GM10847 (cell line): Measurements from ENCODE around the gene EXOC6B.

Experiments
- POLR2A ChIP-seq: IDR thresholded peaks from 2 replicates; pipeline ENCODE4 v1.6.1; 2011; ENCODE audit not compliant: insufficient read length; ENCODE audit errors: extremely low read depth

Gene EXOC6B

DNA sequence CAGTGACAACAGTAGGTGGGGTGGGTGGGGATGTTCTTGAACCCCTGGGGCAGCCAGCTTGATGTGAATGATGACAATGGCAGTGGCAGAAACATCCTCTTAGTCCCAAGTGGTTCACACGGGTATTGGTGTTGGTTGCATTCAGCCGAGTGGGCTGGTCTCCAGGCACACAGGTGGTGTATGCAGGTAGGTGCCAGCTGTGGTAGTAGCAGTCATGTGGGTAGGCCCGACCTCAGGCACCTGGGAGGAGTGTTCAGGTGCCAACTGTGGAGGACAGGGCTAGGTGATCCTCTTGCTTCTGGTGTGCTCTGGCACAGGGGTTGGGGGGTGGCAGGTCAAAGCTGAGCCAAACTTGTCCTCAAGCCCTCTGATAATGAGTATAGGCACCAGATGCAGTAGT, 350.6 kb downstream of the EXOC6B start:
- TF ChIP-seq POLR2A, result no peak

DNA sequence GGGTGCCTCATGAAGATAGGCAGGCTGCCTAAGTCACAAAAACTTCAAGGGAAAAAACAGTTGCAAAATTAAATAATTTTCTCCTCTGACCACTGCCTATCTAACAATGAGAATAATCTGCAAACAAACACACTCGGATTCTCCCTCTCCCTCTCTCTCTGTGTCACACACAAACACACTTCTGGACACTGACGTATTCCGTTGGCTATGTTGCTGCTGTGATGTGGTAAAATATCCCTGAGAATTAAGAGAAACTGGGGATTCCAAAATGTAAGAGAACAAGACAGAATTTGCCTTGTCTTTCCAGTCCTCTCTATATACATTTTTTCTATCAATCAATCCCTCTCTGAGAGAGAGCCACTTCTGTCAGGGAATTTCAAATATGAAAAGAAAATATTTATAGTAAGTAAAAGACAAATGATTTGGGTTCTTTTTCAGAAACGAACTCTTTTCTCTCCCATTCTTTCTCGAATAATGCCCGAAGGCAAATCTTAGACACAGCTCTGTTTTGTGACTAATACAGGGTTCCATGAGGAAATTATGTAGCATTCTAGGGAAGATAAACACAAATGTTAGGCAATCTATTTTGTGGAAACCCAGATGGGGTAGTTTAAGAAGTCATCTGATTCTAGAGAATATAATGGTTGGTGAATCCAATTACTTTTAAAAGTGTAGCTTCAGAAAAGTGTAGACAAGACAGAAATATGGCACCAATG, 367.9 kb downstream of the EXOC6B start:
- no peak for TF ChIP-seq POLR2A

DNA sequence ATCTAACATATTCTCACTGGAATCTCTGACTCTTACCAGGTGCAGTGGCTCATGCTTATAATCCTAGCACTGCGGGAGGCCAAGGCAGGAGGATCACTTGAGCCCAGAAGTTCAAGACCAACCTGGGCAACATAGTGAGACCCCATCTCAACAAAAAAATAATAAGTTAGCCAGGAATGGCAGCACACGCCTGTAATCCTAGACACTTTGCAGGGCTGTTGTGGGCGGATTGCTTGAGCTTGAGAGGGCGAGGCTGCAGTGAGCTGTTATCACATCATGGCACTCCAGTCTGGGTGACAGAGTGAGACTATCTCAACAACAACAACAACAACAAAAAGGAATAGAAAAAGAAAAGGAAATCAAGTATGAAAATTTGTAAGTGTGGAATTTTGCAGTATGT, 371.6 kb downstream of the EXOC6B start:
- TF ChIP-seq POLR2A, result no peak

DNA sequence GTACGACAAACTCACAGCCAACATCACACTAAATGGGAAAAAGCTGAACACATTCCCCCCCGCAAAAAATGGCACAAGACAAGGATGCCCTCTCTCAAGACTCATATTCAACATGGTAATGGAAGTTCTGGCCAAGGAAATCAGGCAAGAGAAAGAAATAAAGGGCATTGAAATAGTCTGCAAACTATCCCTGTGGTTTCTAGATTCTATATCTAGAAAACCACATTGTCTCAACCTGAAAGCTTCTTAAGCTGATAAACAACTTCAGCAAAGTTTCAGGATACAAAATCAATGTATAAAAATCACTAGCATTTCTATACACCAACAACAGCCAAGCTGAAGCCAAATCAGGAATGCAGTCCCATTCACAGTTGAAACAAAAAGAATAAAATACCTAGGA, 383.6 kb downstream of the EXOC6B start:
- no peak for TF ChIP-seq POLR2A

DNA sequence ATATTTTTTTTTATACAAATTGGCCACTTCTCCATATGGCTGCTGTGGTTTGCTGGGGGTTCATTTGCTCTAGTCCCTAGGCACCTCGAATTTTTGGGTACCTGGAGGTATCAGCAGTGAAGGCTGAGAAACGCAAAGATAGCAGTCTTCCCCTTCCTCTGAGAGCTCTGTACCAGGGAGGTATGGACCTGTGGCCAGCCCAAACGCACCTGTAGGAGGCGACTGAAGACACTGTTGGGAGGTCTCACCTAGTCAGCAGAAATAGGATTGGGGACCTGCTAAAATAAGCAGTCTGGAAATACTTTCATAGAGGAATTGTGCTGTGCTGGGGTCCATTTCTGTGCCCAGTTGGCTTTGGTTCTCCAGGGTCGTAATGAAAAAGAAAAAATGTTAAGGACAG, 385.9 kb downstream of the EXOC6B start:
- no peak for TF ChIP-seq POLR2A

DNA sequence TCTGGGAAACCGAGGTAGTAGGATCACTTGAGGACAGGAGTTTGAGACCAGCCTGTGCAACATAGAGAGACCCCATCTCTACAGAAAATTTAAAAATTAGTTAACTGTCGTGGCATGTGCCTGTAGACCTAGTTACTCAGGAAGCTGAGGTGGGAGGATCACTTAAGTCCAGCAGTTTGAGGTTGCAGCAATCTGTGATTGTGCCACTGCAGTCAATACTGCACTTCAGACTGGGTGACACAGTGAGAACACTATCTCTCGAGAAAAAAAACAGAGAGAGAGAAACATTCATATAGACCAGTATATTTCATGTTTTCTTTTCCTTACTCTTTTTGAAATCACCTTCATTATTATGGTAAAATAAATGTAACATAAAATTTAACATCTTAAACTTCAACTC, 387.5 kb downstream of the EXOC6B start:
- no peak for TF ChIP-seq POLR2A

DNA sequence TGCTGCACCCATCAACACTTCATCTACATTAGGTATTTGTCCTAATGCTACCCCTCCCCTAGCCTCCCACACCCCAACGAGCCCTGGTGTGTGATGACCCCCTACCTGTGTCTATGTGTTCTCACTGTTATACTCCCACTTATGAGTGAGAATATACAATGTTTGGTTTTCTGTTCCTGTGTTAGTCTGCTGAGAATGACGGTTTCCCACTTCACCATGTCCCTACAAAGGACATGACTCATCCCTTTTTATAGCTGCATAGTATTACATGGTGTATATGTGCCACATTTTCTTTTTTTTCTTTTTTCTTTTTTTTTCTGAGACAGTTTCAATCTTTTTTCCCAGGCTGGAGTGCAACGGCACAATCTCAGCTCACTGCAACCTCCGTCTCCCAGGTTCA, 394.1 kb downstream of the EXOC6B start:
- no peak for TF ChIP-seq POLR2A

DNA sequence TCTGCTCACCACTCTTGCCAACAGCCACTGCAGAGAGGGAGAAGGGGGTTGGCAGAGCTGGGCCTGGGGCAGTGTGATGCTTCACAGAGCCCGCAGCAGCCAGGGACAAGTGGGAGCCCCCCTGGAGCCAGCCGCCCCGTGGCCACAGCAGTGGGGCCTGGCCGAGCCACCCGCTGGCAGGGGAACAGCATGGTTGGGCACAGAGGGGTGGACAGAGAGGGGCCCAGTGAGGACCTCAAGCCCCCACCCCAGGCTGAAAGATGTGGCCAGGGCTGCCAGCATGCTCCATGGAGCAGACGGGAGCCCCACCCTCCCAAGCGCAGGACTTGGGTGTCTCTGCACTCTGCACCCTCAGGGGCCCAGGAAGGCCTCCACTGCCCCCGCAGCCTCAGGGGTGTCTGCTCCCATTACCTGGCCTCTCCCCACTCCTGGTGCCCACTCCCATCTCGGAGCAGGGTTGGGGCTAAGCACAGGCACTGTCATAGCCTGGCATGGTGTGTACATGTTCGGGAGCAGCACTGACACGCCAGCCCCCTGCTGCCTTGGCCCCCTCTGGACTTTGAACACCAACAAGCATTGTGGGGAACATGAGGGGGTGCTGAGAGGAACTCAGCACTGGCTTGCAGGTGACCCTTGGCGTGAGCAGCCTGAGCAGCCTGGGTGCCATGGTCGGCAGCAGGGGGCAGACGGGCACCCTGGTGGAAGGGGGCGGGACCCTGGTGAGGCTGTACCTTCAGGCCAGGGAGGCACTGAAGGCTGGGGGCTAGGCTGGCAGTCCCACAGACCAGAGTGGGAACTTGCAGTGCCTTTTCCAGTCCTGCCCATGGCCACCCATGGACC, 398.6 kb downstream of the EXOC6B start:
- no peak for TF ChIP-seq POLR2A

DNA sequence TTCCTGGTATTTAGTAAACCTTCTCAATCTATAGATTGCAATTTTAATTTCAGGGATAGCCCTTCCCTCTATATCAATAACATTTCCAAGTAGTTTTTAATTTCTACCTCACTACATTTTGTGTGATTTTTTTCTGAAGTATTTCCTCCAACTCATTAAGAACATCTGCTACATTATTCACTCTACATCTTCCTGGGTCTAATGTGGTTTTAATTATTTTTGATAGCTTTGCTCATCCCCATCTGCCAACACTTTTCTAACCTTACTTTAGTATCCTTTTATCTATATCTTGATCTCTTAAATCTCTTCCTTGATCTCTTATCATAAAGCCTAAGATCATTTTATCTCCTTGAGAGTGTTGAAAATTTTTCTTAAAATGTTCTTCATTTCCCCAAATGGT, 399.8 kb downstream of the EXOC6B start:
- TF ChIP-seq POLR2A, result no peak

DNA sequence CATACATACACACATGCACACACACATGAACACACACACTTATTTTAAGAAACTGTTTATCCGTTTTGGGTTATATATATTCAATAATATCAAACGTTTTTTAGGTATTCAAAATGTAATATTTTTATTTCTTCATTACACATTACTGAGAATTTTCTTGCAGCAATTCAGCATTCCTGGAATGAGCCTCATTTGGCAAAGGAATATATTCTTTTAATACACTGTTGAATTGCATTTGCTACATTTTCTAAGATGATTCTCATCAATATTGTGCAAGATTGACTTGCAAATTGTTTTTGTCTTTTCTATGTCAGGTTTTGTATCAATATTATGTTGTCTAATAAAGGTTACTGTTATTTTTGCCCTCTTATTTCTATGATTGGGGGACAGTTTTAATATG, 402.1 kb downstream of the EXOC6B start:
- TF ChIP-seq POLR2A, result no peak

DNA sequence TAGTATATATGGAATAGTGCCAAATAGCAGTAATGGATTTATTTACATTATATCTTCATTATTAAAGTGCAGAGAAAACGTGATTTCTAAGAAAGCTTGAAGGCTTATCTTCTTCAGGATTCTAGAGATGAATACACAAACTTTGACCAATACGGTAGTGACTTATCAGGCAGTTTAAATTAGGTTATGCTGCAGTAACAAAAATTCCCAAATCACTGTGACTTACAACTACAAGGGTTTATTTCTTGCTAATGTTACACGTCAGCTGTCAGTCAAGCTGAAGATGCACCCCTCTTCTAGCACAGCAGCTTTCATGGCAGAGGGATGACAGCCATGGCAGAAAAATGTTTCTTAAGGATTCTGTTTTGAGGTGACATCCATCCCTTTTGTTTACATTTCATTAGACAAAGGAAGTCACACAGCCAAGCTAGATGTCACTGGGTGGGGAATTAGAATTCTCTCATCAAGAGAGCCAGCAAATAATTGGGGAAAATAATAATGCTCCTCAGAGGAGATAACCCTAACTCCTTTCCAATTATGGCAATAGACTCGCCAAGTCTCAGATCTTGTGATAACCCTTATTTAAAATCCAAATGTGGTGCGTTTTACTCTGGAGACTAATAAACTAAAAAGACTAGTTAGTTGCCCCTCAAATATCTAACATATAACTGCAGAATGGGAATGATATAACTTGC, 409.9 kb downstream of the EXOC6B start:
- TF ChIP-seq POLR2A, result no peak

DNA sequence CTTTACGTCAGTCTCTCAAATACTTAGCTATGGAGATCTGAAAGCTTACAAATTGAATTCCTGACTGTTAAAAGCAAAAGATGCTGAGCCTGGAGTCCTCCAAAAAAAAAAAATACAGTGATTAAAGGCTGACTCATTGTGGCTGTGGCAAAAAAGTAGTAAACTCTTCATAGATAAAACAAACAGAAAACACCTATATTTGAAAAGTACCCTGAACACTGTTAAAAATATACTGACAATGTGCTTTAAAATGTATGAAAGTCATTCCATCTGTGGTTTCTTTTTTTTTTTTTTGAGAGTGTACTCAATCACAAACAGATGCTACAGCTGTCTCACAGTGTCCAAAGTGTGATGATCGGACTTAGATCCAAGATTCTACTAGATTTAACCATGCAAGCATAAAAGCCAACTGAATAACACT, 410.6 kb downstream of the EXOC6B start:
- TF ChIP-seq POLR2A, result no peak

DNA sequence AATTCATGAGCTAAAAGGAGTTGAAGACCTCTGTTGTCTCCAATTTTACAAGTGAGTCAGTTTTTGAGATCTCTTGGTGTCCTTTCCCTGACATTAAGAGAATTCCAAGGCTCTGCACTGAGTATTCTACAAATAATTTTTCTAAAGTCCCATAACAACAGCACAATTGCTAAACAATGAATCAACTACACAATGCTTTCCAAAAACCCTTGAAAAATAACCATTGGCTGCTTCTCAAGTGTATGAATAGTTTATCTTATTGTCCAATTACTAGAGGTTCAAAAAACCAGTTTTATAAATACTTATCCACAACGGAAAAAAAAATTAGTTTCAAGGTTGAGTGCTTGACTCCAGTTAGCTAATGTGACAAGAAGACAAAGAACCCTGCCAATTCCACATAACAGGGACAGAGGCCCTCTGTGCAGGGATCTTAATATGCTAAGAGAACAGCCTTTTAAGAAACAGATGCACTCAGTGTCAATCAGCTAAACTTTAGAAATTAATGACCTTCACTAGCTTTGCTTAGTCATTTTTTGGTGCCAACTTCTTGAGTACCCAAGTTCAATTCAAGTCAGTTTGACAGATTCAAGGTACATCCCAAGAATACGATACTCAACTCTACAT, 411.6 kb downstream of the EXOC6B start:
- TF ChIP-seq POLR2A, result no peak

DNA sequence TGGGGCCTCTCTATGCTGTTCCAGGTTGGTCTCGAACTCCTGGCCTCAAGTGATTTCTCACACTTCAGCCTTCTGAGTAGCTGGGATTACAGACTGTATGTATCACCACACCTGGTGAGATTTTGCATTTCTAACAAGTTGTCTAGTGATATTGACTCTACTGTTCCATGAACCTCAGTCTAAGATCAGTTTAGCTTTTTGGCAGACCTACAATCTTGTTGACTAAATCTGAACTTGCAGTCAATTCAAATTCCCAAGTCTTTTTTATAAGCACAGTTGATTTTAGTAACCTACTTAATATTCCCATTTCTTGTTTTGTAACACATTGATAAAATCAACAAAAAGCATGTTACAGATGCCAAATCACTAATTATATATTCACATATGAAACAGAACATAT, 412.1 kb downstream of the EXOC6B start:
- TF ChIP-seq POLR2A, result no peak

DNA sequence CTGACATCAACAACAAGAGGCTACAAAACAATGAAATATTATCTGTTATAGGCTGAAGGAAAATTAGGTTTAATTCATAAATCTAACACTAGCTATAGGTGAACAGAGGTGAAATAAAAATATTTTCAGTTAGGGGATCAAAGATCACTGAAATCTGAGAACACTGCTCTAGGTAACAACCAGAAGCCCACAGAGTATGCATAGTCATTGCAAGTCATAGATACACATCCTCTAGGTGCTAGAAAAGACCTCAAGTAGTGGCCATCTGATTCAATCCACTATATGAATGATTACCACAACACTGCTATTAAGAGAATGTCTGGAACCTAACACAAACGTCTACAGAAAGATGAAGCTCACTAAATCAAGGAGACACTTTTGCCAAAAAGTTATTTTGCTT, 413.6 kb downstream of the EXOC6B start:
- TF ChIP-seq POLR2A, result no peak
